OCI-LY7 (cell line): ENCODE measurements around the gene EIF4B.

ENCODE experiments used
- EZH2phosphoT487 ChIP-seq: fragments of 200-600 bp; sonication (generic); IDR thresholded peaks from 2 replicates; pipeline ENCODE4 v1.6.1; 2018; ENCODE audit warnings: low read depth, borderline replicate concordance, mild to moderate bottlenecking, mixed run types, antibody characterized with exemption, low read length, moderate library complexity, mixed read lengths
- TF ChIP-seq, protein P1 (sequence below): fragments of 200-600 bp; sonication (generic); conservative IDR thresholded peaks from 2 replicates; pipeline ENCODE4 v1.5.1; 2014; ENCODE audit warnings: mild to moderate bottlenecking, antibody characterized with exemption, low read length, moderate library complexity, mixed read lengths

DNA sequence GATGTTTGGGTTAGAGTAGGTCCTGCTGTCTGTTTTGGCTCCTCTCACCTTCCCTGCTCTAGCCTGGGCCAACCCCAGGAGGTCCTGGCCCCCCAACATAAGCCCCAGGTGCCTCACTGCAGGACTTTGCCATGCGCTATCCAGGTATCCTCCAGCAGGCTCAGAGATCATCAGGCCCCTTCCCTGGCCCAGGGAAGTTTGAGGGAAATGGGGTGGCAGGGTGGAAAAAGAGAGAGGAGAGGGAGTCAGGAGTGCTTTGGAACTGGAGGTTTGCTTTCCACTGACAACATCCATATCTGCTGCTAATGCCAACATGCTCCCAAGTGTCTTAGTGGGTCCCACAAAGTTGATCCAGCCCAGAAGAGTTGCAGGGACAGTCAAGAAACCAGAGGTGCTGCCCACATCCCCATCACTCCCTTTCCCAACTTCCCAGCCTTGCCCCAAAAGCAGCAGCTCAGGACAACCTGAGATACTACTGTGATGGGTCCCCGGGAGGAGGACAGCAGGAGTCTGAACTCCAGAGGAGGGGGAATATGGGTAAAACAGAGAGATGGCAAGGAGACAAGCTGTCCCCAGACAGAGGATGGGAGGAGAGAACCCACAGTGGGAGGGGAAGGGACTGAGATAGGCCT, 44.3 kb downstream of the EIF4B start:
- TF ChIP-seq, protein P1, sequence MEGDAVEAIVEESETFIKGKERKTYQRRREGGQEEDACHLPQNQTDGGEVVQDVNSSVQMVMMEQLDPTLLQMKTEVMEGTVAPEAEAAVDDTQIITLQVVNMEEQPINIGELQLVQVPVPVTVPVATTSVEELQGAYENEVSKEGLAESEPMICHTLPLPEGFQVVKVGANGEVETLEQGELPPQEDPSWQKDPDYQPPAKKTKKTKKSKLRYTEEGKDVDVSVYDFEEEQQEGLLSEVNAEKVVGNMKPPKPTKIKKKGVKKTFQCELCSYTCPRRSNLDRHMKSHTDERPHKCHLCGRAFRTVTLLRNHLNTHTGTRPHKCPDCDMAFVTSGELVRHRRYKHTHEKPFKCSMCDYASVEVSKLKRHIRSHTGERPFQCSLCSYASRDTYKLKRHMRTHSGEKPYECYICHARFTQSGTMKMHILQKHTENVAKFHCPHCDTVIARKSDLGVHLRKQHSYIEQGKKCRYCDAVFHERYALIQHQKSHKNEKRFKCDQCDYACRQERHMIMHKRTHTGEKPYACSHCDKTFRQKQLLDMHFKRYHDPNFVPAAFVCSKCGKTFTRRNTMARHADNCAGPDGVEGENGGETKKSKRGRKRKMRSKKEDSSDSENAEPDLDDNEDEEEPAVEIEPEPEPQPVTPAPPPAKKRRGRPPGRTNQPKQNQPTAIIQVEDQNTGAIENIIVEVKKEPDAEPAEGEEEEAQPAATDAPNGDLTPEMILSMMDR, result no peak
- TF ChIP-seq EZH2phosphoT487, result no peak
